ENCODE measurements around the gene CCNA2. TPM values are rescaled to one million over a fixed set of nuclear protein-coding genes. Genes with fewer than 3 reads are reported as not detected.

The CCNA2 gene
- total RNA-seq, 4 donors from 2014 or later, result 1.2 to 5.2 (median 3.4) TPM

DNA sequence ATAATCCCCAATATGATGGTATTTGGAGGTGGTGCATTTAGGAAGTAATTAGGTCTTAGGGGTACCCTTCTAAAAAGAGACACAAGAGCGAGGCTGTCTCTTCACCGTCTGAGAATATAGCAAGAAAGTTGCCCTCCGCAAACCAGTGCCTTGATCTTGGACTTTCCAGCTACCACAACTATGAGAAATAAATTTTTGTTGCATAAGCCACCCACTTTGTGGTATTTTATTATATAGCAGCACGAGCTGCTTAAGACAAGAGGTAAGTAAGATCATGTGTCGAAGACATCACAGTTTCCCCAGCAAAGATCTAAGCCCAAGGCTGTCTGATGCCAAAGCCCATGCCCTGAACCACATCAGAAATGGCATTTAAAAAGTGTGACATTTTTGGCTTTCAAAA is 32.2 kb downstream of the CCNA2 start:
- peaks cover 0 to 2% of the 10 kb centered on the region in 2 donors for H3K27me3 ChIP-seq
- WGBS, 2 donors, result 88 to 89% methylated on average over 5 of the region's 5 CpGs
- H3K4me1 ChIP-seq, result peaks cover 0 to 11% (median 0%) of the 10 kb centered on the region in 4 donors
- TF ChIP-seq EP300 (IDR thresholded peaks at IDR 0.05) (no peak), POLR2A (IDR thresholded peaks at IDR 0.05) (no peak)
- TF ChIP-seq, protein P1, sequence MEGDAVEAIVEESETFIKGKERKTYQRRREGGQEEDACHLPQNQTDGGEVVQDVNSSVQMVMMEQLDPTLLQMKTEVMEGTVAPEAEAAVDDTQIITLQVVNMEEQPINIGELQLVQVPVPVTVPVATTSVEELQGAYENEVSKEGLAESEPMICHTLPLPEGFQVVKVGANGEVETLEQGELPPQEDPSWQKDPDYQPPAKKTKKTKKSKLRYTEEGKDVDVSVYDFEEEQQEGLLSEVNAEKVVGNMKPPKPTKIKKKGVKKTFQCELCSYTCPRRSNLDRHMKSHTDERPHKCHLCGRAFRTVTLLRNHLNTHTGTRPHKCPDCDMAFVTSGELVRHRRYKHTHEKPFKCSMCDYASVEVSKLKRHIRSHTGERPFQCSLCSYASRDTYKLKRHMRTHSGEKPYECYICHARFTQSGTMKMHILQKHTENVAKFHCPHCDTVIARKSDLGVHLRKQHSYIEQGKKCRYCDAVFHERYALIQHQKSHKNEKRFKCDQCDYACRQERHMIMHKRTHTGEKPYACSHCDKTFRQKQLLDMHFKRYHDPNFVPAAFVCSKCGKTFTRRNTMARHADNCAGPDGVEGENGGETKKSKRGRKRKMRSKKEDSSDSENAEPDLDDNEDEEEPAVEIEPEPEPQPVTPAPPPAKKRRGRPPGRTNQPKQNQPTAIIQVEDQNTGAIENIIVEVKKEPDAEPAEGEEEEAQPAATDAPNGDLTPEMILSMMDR (IDR thresholded peaks at IDR 0.05), result no peak
- no peak overlapping the region for H3K4me3 ChIP-seq
- H3K36me3 ChIP-seq, result no peaks in the 10 kb centered on the region
- no peak overlapping the region for H3K27ac ChIP-seq
- no peak for DNase-seq (ENCODE audit: low spot score in 2 of 2)
- H3K9me3 ChIP-seq, result no peaks in the 10 kb centered on the region

DNA sequence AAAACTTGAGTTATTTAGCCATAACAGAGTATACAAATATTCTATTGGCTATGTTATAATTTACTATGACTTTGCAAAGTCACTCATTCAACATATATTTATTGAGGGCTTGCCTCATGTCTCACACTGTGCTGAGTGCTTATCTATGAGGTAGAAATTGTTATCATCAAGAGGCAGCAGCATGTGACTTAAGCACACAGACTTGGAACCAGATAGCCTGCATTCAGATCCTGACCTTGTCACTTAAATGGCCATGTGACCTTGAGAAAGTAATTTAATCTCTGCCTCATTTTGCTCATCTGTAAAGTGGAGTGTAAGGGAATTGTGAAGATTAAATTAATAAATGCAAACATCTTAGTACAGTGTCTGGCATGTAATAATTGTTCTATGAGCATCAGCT is 32.7 kb downstream of the CCNA2 start:
- Histone ChIP-seq H3K36me3 (no peaks in the 10 kb centered on the region), H3K4me1 (peaks cover 0 to 8% (median 0%) of the 10 kb centered on the region in 4 donors), H3K4me3 (no peak overlapping the region), H3K27me3 (peaks cover 0 to 2% of the 10 kb centered on the region in 2 donors), H3K9me3 (no peaks in the 10 kb centered on the region), H3K27ac (no peak overlapping the region)
- DNase-seq (ENCODE audit: low spot score in 2 of 2), result no peak
- TF ChIP-seq, protein P1 (IDR thresholded peaks at IDR 0.05), result no peak
- no peak for TF ChIP-seq EP300 (IDR thresholded peaks at IDR 0.05)

DNA sequence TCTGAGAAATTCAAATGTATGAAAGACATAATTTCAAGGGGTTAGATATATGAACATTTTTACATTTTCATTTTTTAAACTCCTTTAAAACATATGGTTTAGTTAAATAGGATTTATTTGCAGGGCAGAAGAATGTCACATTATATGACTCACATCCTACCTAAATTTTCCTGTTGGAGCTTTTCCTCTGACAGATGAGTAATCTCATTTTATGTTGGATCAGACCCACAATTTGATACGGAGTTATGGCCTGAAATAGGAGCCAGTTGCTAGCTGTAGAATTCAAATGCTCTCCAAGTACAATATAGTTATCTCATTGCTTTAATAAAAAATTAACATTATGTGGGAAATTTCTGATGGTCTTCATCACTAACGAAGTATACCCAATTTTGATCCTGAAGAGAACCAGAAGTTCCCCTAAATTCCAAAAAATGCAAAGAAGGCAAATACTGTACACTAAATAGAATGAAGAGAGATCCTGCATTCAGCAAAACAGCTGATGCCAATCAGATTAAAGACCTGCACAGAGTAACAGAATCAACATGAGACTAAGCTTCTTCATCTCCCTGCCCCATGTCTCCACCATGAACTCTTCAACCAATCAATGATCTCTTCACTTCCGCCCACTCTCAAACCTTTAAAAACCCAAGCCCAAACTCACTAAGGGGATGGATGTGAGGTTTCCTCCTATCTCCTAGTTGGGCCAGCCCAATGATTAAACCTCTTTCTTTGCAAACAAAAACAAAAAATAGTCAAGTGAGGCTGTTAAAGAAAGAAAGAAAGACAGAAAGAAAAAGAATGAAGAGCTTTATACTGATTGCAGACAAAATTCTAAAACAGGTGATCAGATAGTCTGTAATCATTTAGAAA is 33.5 kb downstream of the CCNA2 start:
- no peak overlapping the region for H3K4me3 ChIP-seq
- DNase-seq (ENCODE audit: low spot score in 2 of 2), result no peak
- TF ChIP-seq, protein P1 (IDR thresholded peaks at IDR 0.05), result no peak
- TF ChIP-seq EP300 (IDR thresholded peaks at IDR 0.05) (no peak), POLR2A (IDR thresholded peaks at IDR 0.05) (no peak)
- H3K9me3 ChIP-seq, result no peaks in the 10 kb centered on the region
- peaks cover 0 to 2% of the 10 kb centered on the region in 2 donors for H3K27me3 ChIP-seq
- H3K4me1 ChIP-seq, result peaks cover 0 to 6% (median 0%) of the 10 kb centered on the region in 4 donors
- WGBS, 2 donors, result 78 to 81% methylated on average over 3 of the region's 3 CpGs
- no peak overlapping the region for H3K27ac ChIP-seq
- no peaks in the 10 kb centered on the region for H3K36me3 ChIP-seq

DNA sequence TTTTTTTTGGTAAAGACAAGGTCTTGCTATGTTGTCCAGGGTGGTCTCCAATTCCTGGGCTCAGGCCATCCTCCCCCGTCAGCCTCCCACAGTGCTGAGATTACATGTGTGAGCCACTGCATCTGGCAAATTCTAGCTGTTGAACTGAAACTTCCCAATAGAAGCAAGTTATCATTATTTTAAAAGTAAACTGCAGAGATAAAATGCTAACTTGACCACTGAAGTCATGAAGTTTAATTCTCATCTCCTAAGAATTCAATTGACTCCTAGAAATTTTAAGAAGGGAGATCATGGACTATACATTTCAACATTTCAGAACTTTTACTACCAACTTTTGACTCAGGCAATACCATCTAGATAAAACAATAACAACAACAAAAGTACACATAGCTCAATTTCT is 34.2 kb downstream of the CCNA2 start:
- Histone ChIP-seq H3K27me3 (peaks cover 0 to 2% of the 10 kb centered on the region in 2 donors), H3K4me3 (no peak overlapping the region), H3K9me3 (peaks cover 0 to under 1% (median 0%) of the 10 kb centered on the region in 4 donors), H3K36me3 (no peaks in the 10 kb centered on the region), H3K4me1 (peaks cover 0 to 3% (median 0%) of the 10 kb centered on the region in 4 donors), H3K27ac (no peak overlapping the region)
- WGBS, 2 donors, result 86 to 100% methylated on average over 1 of the region's 1 CpG
- DNase-seq (ENCODE audit: low spot score in 2 of 2), result no peak
- TF ChIP-seq, protein P1 (IDR thresholded peaks at IDR 0.05), result no peak
- TF ChIP-seq EP300 (IDR thresholded peaks at IDR 0.05) (no peak), POLR2A (IDR thresholded peaks at IDR 0.05) (no peak)

DNA sequence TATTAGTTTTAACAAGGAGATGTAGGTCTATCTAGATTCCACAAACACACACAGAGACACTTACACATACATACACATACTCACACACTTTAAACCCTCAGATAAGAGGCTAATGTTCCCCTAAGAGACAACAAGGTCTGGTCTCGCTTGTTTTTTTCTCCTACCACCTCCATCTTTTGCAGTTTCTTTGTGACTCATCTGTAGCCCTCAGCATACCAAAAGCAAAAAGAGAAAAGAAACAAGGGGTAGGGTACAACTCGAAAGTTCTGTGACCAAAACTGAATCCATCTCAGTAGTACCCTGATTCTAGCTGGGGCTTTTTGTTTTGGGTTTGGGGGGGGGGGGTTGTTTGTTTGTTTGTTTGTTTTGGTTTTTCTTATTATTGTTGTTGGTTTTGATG is 34.8 kb downstream of the CCNA2 start:
- Histone ChIP-seq H3K36me3 (no peaks in the 10 kb centered on the region), H3K4me1 (peaks cover 0 to 3% (median 0%) of the 10 kb centered on the region in 4 donors), H3K27me3 (peaks cover 0 to 2% of the 10 kb centered on the region in 2 donors), H3K4me3 (no peak overlapping the region), H3K9me3 (peaks cover 0 to 5% (median 0%) of the 10 kb centered on the region in 4 donors), H3K27ac (no peak overlapping the region)
- TF ChIP-seq, protein P1 (IDR thresholded peaks at IDR 0.05), result no peak
- TF ChIP-seq EP300 (IDR thresholded peaks at IDR 0.05), result no peak
- TF ChIP-seq POLR2A (IDR thresholded peaks at IDR 0.05), result no peak
- no peak for DNase-seq (ENCODE audit: low spot score in 2 of 2)
- 88 to 94% methylated on average over 2 of the region's 2 CpGs for WGBS, 2 donors
